ENCODE data around the gene CRTC3.

The CRTC3 gene

GRCh38 chr15:90564051-90564450 lies 34.3 kb downstream of the CRTC3 start:
- DNase-seq (ENCODE audit: low spot score) = no peak

- DNase-seq (ENCODE audit: low spot score) = no peak
Observed at GRCh38 chr15:90564590-90564989, 34.9 kb downstream of the CRTC3 start.

DNA sequence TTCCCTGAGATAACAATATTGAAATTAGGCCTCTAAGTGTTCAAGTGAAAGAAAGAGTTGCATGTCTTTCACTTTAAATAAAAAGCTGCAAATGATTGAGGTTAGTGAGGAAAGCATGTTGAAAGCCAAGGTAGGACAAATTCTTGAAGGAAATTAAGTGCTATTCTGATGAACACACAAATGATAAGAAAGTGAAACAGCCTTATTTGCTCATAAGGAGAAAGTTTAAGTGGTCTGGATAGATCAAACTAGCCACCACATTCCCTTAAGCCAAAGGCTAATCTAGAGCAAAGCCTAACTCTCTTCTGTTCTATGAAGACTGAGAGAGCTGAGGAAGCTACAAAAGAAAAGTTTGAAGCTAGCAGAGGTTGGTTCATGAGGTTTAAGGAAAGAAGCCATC lies 36.1 kb downstream of the CRTC3 start:
- DNase-seq (ENCODE audit: low spot score) = no peak

GRCh38 chr15:90570643-90571042 lies 40.9 kb downstream of the CRTC3 start:
- no peak for DNase-seq (ENCODE audit: low spot score)

DNA sequence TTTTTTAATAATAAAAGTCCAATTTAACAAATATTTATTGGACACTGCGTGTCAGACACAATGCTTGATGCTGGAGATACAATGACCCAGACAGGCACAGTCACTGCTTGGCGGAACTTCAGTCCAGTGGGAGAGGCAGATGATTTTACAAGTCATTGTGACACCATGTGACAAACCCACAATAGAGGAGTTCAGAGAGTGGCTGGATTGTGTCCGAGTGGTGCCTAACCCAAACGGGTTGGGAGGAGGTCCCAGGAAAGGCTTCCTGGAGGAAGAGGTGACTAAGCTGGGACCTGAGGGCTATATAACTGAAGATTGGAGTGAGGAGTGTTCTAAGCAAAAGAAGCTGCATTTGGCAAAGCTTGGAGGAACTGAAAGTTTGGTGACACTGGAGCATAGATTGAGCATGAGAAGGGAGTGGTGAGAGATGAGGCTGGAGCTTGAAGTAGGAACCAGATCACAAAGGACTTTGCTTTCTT lies 41.4 kb downstream of the CRTC3 start:
- no peak for DNase-seq (ENCODE audit: low spot score)

GRCh38 chr15:90572893-90573292 lies 43.2 kb downstream of the CRTC3 start:
- DNase-seq (ENCODE audit: low spot score) = no peak

GRCh38 chr15:90576711-90577389 lies 47.1 kb downstream of the CRTC3 start:
- DNase-seq (ENCODE audit: low spot score) = no peak

DNA sequence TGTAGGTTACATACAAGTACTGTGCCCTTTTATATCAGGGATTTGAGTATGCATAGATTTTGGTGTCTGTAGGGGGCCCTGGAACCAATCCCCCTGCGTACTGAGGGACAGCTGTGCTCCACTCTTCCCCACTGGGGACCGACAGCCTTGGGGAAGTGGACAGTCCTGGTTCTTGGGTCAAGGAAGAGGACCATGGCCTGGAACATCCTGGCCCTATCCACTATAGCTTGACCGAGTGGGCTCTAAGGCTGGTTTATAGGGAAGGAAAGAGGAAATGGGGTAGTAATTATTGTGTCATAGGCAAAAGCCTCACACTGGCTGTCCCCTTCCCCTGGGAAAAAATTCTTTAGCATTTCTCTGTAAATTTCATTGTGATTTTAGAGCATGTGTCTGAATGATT lies 49.5 kb downstream of the CRTC3 start:
- DNase-seq (ENCODE audit: low spot score) = no peak

GRCh38 chr15:90580099-90580498 lies 50.4 kb downstream of the CRTC3 start:
- DNase-seq (ENCODE audit: low spot score) = no peak

GRCh38 chr15:90580541-90580940 lies 50.8 kb downstream of the CRTC3 start:
- no peak for DNase-seq (ENCODE audit: low spot score)

- DNase-seq (ENCODE audit: low spot score) = no peak
Observed at GRCh38 chr15:90580946-90581345, 51.2 kb downstream of the CRTC3 start.

GRCh38 chr15:90581771-90582352 lies 52.1 kb downstream of the CRTC3 start:
- no peak for DNase-seq (ENCODE audit: low spot score)

- no peak for DNase-seq (ENCODE audit: low spot score)
Observed at GRCh38 chr15:90582553-90582952, 52.8 kb downstream of the CRTC3 start.

DNA sequence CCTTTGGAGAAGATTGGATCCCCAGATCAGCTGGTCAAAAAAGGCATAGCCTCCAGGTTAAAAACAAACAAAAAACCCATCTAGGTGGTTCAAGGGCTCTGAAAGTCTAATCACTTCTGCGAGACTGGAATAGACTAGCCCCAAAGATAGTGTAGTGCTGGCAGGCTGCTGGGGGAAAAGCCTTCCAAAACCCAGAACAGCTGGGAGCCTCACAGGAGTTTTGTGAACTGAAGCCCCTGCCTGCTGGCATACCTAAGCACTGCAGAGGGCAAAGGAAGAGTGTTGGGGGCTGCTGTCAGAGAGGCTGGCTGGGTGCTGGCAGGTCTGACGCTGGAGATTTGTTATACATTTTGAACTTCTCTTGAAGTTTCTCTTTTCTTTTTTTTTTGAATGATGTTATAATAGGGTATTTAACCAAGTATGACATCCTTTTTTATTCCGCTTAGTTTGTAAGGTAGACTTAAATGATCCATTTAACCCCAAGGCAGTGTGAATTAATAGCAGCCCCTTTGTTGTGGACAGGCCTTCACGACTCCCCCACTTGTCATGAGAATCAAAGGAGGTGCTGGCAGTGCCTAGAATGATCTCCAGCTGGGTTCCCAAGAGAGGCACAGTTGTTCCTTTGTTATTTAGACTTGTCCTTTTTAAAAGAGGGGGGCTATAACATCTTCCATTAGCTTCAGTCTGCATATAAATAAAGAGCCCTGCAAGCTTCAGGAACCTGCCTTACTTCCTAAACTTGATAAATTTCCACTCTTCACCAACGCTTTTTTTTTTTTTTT lies 53.9 kb downstream of the CRTC3 start:
- no peak for DNase-seq (ENCODE audit: low spot score)

- DNase-seq (ENCODE audit: low spot score) = no peak
Observed at GRCh38 chr15:90584841-90585240, 55.1 kb downstream of the CRTC3 start.

GRCh38 chr15:90585863-90586262 lies 56.1 kb downstream of the CRTC3 start:
- DNase-seq (ENCODE audit: low spot score) = no peak

GRCh38 chr15:90586948-90587347 lies 57.2 kb downstream of the CRTC3 start:
- no peak for DNase-seq (ENCODE audit: low spot score)

DNA sequence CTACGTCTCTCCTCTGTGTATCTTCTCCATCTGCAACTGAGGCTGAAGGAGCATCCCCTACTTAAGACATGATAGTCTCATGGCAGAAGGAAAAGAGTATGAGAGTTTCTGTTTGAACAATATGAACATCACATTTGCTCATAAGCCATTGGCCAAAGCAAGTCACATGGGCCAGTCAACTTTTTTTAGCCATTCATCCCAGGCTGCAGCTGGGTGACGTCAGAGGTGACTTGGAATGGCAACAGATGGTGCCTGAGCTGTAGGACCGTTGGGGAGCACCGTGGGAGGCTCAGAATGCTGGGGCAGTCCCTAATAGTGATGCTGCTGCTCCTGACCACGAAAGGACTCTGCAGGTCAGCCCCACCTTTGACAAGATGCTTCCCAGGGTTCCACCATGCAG lies 58.7 kb downstream of the CRTC3 start:
- DNase-seq (ENCODE audit: low spot score) = no peak

- no peak for DNase-seq (ENCODE audit: low spot score)
Observed at GRCh38 chr15:90591524-90591923, 61.8 kb downstream of the CRTC3 start.

DNA sequence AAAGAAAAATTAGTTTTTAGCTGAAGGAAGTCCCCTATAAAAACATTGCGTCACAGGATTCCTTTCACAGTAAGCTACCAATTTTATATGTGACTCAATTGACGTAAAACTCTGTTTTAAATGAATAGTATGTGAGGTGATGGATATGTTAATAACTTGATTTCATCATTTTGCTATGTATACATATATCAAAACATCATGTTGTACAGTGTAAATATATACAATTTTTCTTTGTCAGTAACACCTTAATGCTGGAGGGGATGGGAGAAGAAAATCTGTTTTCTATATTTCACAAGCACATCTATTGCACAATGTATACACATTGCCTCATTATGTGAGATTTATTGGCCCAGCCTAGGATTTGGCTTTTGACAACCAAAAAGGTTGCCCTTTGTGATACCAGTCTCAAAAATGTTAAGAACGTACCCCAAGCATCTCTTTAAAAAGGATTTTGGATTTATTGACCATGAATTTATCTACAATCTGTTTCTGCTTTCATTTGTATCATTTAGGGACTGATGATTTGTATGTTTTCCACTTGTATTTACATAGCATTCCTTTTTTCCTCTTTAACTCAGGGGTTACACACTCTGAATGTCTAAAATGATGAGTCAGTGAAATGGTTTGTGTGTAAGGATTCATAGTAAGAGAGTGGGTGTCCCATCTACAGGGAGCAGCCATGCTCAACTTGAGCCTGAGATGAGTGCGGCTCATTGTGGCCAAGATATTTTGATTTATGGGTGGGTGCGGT lies 62.6 kb downstream of the CRTC3 start:
- DNase-seq (ENCODE audit: low spot score) = no peak

DNA sequence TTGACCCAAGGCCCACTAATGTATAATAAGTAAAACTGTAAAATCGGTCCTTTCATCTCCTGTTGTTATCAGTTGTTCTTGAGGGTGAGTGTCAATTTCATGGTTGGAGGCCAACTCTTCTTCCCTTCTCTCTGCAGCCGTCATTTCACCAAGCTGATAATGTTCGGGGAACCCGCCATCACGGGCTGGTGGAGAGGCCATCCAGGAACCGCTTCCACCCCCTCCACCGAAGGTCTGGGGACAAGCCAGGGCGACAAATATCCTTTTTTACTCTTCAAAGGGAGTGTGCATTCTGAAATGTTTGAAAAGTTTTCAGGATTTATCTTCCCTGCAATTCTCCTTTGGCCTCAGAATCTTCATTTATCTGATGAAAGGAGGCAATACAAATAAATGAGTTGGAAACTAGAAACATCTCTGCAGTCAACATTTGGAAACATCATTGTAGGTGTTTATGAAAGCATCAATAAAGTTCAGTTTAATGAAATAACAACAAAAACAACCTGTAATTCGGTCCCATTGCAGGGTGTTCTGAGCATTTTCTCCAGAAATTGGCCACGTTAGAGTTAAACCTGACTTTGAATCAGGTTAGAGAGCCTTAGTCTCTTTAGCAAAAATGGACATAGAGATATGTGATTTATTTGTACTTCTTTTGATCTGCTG lies 63.9 kb downstream of the CRTC3 start:
- no peak for DNase-seq (ENCODE audit: low spot score)

- DNase-seq (ENCODE audit: low spot score) = peak; percentile 70
Observed at GRCh38 chr15:90594301-90594738, 64.6 kb downstream of the CRTC3 start.
